ENCODE results near the gene NCAPH2. TPM values are rescaled to one million over a fixed set of nuclear protein-coding genes. Genes with fewer than 3 reads are reported as not detected.

NCAPH2 gene
- total RNA-seq, 1 donor from 2014 or later: 41.2 TPM

DNA sequence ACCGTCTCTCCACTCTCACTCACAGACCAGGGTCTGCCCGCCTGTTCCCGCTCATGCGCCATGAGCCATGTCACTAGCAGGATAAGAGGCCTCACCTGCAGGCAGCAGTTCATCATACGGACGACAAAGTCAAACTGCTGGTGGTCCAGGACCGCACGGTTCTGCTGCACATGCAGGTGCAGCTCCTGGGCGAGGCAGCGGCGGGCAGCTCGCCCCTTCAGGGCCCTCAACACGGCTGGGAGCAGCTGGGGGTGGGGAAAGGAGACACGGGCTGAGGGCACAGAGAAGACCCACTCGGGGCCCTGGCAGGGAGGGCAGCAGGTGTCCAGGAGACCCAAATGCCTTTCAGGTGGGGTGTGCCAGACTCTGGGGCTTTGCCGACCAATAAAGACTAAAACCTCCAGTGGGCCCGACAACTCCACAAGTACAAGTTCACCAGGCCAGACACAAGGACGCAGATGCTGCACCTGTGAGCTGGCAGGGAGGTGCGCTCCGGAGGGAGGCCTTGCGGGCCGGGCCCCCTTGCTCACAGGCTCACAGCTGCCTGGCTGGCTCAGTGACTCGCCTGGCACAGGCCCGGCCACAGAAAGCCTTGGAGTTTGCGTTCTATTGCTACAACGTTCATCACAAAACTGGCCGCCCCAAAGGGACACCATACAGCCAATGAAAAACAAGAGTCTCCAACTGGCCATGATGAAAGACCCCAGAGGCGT is 44.7 kb upstream of the NCAPH2 start:
- no peaks in the 10 kb centered on the region for H3F3A ChIP-seq (ENCODE audit: low read depth)
- peaks cover 20% of the 10 kb centered on the region for H4K20me1 ChIP-seq (ENCODE audit: low read depth)
- Mint-ChIP-seq H3K4me3 (no peak overlapping the region), H3K9me3 (no peaks in the 10 kb centered on the region), H3K4me1 (no peaks in the 10 kb centered on the region), H3K27ac (no peak overlapping the region), H3K36me3 (peaks cover 15% of the 10 kb centered on the region), H3K27me3 (ENCODE audit: insufficient read depth, low read depth) (peaks cover 3% of the 10 kb centered on the region)
- TF ChIP-seq, protein P1, sequence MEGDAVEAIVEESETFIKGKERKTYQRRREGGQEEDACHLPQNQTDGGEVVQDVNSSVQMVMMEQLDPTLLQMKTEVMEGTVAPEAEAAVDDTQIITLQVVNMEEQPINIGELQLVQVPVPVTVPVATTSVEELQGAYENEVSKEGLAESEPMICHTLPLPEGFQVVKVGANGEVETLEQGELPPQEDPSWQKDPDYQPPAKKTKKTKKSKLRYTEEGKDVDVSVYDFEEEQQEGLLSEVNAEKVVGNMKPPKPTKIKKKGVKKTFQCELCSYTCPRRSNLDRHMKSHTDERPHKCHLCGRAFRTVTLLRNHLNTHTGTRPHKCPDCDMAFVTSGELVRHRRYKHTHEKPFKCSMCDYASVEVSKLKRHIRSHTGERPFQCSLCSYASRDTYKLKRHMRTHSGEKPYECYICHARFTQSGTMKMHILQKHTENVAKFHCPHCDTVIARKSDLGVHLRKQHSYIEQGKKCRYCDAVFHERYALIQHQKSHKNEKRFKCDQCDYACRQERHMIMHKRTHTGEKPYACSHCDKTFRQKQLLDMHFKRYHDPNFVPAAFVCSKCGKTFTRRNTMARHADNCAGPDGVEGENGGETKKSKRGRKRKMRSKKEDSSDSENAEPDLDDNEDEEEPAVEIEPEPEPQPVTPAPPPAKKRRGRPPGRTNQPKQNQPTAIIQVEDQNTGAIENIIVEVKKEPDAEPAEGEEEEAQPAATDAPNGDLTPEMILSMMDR (IDR thresholded peaks at IDR 0.05): no peak
- TF ChIP-seq EZH2phosphoT487 (IDR thresholded peaks at IDR 0.05): no peak
- no peak for TF ChIP-seq EZH2 (IDR thresholded peaks at IDR 0.05)
- no peaks in the 10 kb centered on the region for H3K36me3 ChIP-seq
- no peak overlapping the region for H3K27ac ChIP-seq
- no peak overlapping the region for H3K4me2 ChIP-seq
- no peaks in the 10 kb centered on the region for H3K9me3 ChIP-seq (ENCODE audit: low read depth)
- peaks cover 2% of the 10 kb centered on the region for H3K79me2 ChIP-seq (ENCODE audit: low read depth)
- no peak overlapping the region for H3K4me3 ChIP-seq
- H3K4me1 ChIP-seq: no peaks in the 10 kb centered on the region
- DNase-seq (ENCODE audit: low spot score): no peak
- no peak overlapping the region for H2AFZ ChIP-seq (replicated peaks)
- H3K9ac ChIP-seq: no peak overlapping the region
- H3K27me3 ChIP-seq: no peaks in the 10 kb centered on the region

DNA sequence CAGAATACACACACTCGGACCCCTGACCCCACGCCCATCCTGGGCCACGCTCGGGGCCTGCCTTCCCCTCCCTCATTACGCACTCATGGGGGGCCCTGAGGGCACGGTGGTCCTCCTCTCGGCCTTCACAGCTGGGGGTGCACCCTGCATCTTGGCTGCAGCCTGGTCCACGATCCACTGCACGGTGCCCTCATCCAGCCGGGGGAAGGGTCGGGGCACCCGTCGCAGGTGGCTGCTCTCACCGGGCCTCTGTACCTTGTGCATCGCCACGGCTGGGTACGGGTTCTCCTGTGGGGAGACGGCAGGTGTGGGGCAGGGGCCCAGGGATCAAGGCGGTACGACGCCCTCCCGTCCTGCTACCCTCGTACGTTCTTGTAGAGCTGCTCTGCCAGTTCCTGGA is 43.6 kb upstream of the NCAPH2 start:
- no peaks in the 10 kb centered on the region for H3K9me3 Mint-ChIP-seq

DNA sequence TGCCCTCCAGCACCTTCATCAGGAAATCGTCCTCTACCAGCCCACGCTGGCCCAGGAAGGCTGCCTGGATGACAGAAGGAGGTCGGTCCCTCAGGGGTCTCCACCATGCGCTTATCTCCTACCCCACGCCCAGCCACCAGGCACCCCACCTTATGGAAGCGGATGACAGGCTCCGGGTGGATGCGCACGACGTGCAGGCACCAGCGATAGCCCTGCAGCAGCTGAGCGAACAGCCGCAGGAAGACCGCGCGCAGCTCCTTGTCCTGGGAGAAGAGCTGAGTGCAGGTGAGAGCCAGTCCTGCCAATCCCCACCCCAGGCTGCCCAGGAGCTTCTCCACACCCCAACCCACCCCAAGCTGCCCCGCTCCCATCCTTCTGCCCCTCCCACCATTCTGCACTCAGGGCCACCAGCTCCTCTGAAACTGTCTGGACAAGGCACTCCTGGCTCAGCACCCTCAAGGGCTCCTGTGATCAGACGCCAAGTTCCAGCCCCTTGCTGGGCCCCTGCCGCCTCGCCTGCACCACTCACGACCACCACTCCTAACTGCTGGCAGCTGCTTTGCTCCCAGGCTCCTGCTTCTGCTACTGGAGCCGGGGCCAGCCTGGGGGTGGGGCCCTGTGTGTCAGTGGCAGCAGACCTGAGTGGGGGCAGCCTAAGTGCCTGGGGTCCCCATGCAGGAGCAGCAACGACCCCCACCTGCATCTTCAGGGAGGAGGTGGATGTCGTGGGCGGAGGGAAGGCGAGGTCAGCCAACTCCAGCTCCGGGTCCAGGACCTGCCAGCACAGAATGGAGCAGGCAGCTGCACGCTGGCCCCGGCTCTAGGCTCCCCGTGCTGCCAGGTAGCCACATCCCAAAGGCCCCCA is 42.7 kb upstream of the NCAPH2 start:
- TF ChIP-seq EZH2phosphoT487 (IDR thresholded peaks at IDR 0.05): no peak
- Mint-ChIP-seq H3K4me3 (no peak overlapping the region), H3K36me3 (peaks cover 10% of the 10 kb centered on the region), H3K4me1 (no peaks in the 10 kb centered on the region), H3K9me3 (no peaks in the 10 kb centered on the region), H3K27ac (no peak overlapping the region), H3K27me3 (ENCODE audit: insufficient read depth, low read depth) (peaks cover 3% of the 10 kb centered on the region)
- no peaks in the 10 kb centered on the region for H3F3A ChIP-seq (ENCODE audit: low read depth)
- H3K79me2 ChIP-seq (ENCODE audit: low read depth): peaks cover 21% of the 10 kb centered on the region
- DNase-seq (ENCODE audit: low spot score): no peak
- H3K4me1 ChIP-seq: peaks cover 3% of the 10 kb centered on the region
- peaks cover 34% of the 10 kb centered on the region for H4K20me1 ChIP-seq (ENCODE audit: low read depth)
- no peak overlapping the region for H3K27ac ChIP-seq
- no peaks in the 10 kb centered on the region for H3K27me3 ChIP-seq
- no peak overlapping the region for H3K4me3 ChIP-seq
- H3K9me3 ChIP-seq (ENCODE audit: low read depth): no peaks in the 10 kb centered on the region
- H3K36me3 ChIP-seq: no peaks in the 10 kb centered on the region
- H2AFZ ChIP-seq (replicated peaks): no peak overlapping the region
- H3K4me2 ChIP-seq: no peak overlapping the region
- H3K9ac ChIP-seq: no peak overlapping the region

More for the DNA sequence above, 43.6 kb upstream of the NCAPH2 start:
- Histone ChIP-seq H2AFZ (replicated peaks) (no peak overlapping the region), H3K9me3 (ENCODE audit: low read depth) (no peaks in the 10 kb centered on the region), H4K20me1 (ENCODE audit: low read depth) (peaks cover 26% of the 10 kb centered on the region), H3K27ac (no peak overlapping the region), H3K27me3 (no peaks in the 10 kb centered on the region), H3K79me2 (ENCODE audit: low read depth) (peaks cover 13% of the 10 kb centered on the region), H3K36me3 (no peaks in the 10 kb centered on the region), H3F3A (ENCODE audit: low read depth) (no peaks in the 10 kb centered on the region), H3K4me3 (no peak overlapping the region), H3K9ac (no peak overlapping the region), H3K4me2 (no peak overlapping the region), H3K4me1 (no peaks in the 10 kb centered on the region)
- H3K4me1 Mint-ChIP-seq: no peaks in the 10 kb centered on the region
- H3K27ac Mint-ChIP-seq: no peak overlapping the region
- TF ChIP-seq EZH2 (IDR thresholded peaks at IDR 0.05) (no peak), EZH2phosphoT487 (IDR thresholded peaks at IDR 0.05) (no peak)
- TF ChIP-seq, protein P1 (IDR thresholded peaks at IDR 0.05): no peak
- no peak for DNase-seq (ENCODE audit: low spot score)
- peaks cover 10% of the 10 kb centered on the region for H3K36me3 Mint-ChIP-seq
- H3K4me3 Mint-ChIP-seq: no peak overlapping the region
- peaks cover 3% of the 10 kb centered on the region for H3K27me3 Mint-ChIP-seq (ENCODE audit: insufficient read depth, low read depth)

Data from neural progenitor cell (in vitro differentiated cells).